Gastrocnemius medialis (tissue), 4 donors: Measurements from ENCODE around the gene LRRK1.

Source experiments
- CTCF ChIP-seq, 5 experiments: fragments of 450-650 bp in 3 of 5; fragments of 200-600 bp in 2 of 5; sonication (generic) in 2 of 5; IDR thresholded peaks in 4 of 5; conservative IDR thresholded peaks in 1 of 5; 1 replicate in 4 of 5; 2 replicates in 1 of 5; pipeline ENCODE4 v1.5.1; 2016 to 2019; ENCODE audit warnings: antibody characterized with exemption in 5 of 5, mild to moderate bottlenecking in 3 of 5, moderate library complexity in 3 of 5
- POLR2A ChIP-seq, 2 donors: fragments of 450-650 bp; IDR thresholded peaks; one replicate each; pipeline ENCODE4 v1.6.1; 2017; ENCODE audit warnings: antibody characterized with exemption in 2 of 2, mild to moderate bottlenecking in 2 of 2, moderate library complexity in 2 of 2

DNA sequence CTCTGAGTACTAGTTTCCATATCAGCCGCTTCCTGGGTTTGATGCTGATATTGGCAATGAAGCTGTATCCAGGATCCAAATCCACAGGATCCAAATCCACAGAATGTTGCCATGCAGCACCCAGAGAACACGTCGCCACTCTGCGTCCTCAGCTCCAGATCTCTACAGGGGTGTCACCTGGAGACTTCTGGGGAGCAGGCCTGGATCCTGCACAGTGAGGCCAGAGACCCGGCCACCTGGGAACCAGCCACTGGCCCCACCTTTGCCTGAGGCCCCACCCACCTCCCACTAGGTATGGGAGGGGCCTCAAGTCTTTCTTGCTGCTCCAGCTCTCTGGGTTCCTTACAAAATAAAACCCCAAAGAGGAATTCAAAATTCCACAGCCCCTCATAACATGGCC is 123.9 kb downstream of the LRRK1 start:
- TF ChIP-seq POLR2A (IDR thresholded peaks at IDR 0.05): no peak
- TF ChIP-seq CTCF (IDR thresholded peaks at IDR 0.05 in 4 of 5, conservative IDR thresholded peaks at IDR 0.05 in 1 of 5): no peak
